ENCODE measurements around the gene YARS1.

Gene YARS1

GRCh38 chr1:32746130-32746529, 71.0 kb downstream of the YARS1 start:
- H3K27ac ChIP-seq: no peak overlapping the region
- no peak for TF ChIP-seq CTCF (conservative IDR thresholded peaks at IDR 0.05)

GRCh38 chr1:32744071-32744425, 73.1 kb downstream of the YARS1 start:
- no peak overlapping the region for H3K27ac ChIP-seq
- TF ChIP-seq CTCF (conservative IDR thresholded peaks at IDR 0.05): no peak

DNA sequence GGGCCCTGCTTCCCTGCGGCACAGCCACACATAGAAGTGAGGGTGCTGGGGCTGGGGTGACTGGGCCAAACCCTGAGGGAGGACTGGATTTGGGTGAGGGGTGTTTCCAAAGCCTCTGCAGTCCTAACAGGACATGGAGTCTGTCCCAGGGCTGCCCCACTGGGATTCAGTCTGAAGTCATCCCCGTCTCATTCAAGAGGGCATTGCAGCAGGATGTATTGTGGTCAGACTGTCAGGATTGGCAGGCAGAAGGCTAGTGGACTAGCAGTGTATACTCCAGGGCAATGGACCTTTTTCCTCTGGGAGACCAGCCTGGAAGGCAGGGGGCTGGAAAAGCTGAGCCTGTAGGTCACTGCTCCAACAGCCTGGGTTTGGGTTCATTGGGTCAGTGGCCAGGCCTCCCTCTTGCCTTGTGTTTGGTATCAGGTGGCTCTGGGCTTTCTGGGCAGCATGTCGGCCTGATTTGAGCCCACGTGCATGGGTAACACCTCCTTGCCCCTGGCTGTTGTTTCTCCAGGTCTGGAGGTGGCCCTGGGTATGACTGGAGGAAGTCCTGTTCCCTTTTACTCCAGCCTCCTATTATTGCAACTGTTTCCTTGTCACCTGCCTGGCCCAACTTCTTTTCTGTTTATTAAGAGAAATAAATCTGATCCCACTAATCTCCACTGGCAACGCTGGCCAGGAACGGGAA, 73.6 kb downstream of the YARS1 start:
- TF ChIP-seq CTCF (conservative IDR thresholded peaks at IDR 0.05): no peak
- peak overlapping the region; percentile 71; the same call in 1 of the 2 replicates for H3K27ac ChIP-seq

DNA sequence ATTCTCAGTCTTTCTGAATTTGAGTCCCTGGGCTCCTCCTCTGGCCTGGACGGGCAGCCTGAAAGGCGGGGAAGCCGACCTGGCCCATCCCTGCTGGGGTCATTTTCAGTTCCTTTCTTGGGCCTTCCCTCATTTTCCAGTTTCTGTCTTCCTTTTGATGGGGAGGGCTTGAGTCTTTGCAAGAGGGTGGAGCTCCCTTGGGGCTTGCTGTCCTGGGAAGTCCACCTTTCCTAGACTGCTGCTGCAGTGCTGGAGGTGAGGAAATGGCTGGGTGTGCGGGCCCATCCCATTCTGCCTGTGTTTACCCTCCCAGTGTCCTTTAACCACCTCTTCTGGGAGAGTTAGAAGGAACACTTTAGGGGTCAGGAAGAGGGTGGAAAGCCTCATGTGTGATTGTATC, 74.2 kb downstream of the YARS1 start:
- H3K27ac ChIP-seq: peak overlapping the region; percentile 71
- no peak for TF ChIP-seq CTCF (conservative IDR thresholded peaks at IDR 0.05)

GRCh38 chr1:32742199-32742947, 74.8 kb downstream of the YARS1 start:
- TF ChIP-seq CTCF (conservative IDR thresholded peaks at IDR 0.05): no peak
- H3K27ac ChIP-seq: peak overlapping the region; percentile 71

DNA sequence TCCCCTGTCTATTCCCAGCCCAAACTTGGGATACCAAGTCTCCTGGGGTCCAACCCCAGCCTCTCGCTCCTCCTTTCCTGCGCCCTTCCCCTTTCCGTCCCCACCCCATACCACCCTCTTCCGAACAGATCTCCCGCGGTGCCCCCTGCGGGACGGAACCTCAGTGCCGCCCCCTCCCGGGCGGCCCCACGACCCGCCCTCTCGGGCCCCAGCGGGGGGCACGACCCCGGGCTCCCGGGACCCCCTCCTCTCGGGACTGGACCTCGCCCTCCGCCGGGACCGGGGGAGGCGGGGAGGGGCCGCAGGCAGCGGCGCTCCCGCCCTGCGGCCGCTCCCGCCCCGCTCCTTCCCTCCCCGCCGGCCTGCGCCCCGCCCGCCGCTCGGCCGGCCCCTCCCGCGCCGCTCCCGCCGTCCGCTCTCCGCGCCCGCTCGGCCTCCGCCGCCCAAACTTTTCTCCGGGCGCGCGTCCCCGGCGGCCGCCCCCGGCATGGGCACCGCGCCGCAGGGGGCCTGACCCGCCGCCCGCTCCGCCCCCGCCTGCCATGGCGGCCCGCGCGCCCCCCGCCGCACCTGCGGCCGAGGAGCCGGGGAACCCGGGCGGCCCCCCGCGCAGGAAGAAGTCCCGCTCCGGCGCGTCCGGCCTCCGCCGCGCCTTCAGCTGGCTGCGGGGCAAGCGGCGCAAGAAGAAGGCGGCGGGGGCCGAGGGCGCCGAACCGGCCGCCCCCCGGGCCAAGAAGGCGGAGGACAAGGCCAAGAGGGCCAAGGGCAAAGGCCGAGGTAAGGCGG, 75.6 kb downstream of the YARS1 start:
- peak; percentile 59 for TF ChIP-seq CTCF (conservative IDR thresholded peaks at IDR 0.05)
- peak overlapping the region; percentile 71 for H3K27ac ChIP-seq

DNA sequence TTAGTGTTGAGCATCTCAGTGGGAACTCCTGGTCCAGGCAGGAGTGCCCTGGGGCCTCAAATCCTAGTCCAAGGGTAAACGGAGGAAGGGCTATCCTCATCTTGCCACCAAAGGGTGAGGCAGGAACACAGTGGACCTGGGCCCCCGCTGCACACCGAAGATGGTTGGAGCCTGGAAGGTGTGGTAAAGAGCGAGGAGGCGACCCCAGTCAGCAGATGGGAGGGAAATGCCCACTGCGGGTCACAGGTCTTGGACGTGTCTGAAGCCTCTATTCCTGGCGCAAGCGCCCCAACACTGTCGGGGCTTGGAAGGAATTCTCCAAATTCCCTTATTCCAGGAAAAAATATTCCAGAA, 76.1 kb downstream of the YARS1 start:
- TF ChIP-seq CTCF (conservative IDR thresholded peaks at IDR 0.05): no peak
- peak overlapping the region; percentile 71; the same call in 1 of the 2 replicates for H3K27ac ChIP-seq
